ENCODE measurements around the gene PDZRN3. TPM values are rescaled to one million over a fixed set of nuclear protein-coding genes. Genes with fewer than 3 reads are reported as not detected.

Gene PDZRN3
- total RNA-seq, 1 donor from 2014 or later, result 23.9 TPM

DNA sequence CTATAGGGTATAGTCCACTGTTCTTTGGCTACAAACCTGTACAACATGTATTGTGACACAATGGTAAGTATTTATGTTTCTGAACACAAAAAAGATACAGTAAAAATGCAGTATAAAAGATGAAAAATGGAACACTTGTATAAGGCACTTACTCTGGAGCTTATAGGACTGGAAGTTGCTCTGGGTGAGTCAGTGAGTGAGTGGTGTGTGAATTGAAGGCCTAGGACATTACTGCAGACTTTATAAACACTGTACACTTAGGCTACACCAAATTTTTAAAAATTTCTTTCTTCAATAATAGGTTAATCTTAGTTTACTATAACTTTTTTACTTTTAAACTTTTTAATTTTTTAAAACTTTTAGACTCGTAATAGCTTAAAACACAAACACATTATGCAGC lies 10.5 kb upstream of the PDZRN3 start:
- Histone ChIP-seq H3K27me3 (no peaks in the 10 kb centered on the region), H3K4me1 (no peaks in the 10 kb centered on the region), H3K36me3 (no peaks in the 10 kb centered on the region), H3K4me3 (no peak overlapping the region), H3K27ac (no peak overlapping the region), H3K9me3 (no peaks in the 10 kb centered on the region)
- intact Hi-C loops (cut with DNase I), result no loop called here
- no peak for ATAC-seq
- no peak for DNase-seq
- TF ChIP-seq, protein P1, sequence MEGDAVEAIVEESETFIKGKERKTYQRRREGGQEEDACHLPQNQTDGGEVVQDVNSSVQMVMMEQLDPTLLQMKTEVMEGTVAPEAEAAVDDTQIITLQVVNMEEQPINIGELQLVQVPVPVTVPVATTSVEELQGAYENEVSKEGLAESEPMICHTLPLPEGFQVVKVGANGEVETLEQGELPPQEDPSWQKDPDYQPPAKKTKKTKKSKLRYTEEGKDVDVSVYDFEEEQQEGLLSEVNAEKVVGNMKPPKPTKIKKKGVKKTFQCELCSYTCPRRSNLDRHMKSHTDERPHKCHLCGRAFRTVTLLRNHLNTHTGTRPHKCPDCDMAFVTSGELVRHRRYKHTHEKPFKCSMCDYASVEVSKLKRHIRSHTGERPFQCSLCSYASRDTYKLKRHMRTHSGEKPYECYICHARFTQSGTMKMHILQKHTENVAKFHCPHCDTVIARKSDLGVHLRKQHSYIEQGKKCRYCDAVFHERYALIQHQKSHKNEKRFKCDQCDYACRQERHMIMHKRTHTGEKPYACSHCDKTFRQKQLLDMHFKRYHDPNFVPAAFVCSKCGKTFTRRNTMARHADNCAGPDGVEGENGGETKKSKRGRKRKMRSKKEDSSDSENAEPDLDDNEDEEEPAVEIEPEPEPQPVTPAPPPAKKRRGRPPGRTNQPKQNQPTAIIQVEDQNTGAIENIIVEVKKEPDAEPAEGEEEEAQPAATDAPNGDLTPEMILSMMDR (IDR thresholded peaks at IDR 0.05), result no peak

DNA sequence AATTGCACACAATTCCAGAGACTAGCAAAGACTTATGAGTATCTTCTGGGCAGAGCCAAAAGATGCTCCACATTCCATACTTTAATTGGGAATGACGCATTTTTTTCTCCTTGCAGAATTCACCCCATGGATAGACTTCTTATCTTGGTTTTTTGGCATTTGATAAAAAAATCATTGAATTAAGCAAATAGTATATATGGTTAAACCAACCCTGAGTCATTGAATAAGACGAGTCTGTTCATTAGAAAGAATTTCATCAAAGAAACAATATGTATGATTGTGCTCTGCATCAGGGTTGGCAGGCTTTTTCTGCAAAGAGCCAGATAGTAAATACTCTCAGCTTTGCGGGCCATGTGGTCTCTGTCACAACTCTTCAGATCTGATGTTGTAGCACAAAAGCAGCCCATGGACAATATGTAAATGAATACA lies 9.2 kb upstream of the PDZRN3 start:
- no peak for DNase-seq
- H3K27me3 ChIP-seq, result no peaks in the 10 kb centered on the region
- intact Hi-C loops (cut with DNase I), result no loop called here
- no peaks in the 10 kb centered on the region for H3K9me3 ChIP-seq
- H3K27ac ChIP-seq, result no peak overlapping the region
- H3K4me1 ChIP-seq, result no peaks in the 10 kb centered on the region
- no peak overlapping the region for H3K4me3 ChIP-seq
- no peak for ATAC-seq
- H3K36me3 ChIP-seq, result no peaks in the 10 kb centered on the region
- TF ChIP-seq, protein P1 (IDR thresholded peaks at IDR 0.05), result no peak

DNA sequence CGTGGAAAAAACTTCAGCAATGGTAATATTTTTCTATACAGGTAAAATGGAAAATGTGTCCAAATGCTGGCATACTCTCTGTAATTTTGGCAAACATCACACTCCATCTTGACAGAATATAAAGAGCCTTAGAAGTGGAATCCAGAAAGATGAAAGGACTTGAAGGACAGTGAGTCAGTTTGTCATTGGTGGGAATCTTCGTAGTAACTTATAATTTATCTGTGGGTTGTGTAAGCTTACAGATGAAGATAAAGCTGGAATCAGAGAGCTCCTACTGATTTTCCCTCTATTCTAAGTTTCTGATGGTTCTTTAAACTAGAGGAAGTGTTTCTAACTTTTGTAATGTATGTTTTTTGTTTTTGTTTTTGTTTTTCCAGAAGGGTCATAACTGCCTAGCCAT lies 8.7 kb upstream of the PDZRN3 start:
- H3K4me3 ChIP-seq, result no peak overlapping the region
- H3K27me3 ChIP-seq, result no peaks in the 10 kb centered on the region
- ATAC-seq (no peak), DNase-seq (no peak)
- no peak overlapping the region for H3K27ac ChIP-seq
- no peaks in the 10 kb centered on the region for H3K4me1 ChIP-seq
- H3K36me3 ChIP-seq, result no peaks in the 10 kb centered on the region
- TF ChIP-seq, protein P1 (IDR thresholded peaks at IDR 0.05), result no peak
- intact Hi-C loops (cut with DNase I), result no loop called here
- H3K9me3 ChIP-seq, result no peaks in the 10 kb centered on the region

DNA sequence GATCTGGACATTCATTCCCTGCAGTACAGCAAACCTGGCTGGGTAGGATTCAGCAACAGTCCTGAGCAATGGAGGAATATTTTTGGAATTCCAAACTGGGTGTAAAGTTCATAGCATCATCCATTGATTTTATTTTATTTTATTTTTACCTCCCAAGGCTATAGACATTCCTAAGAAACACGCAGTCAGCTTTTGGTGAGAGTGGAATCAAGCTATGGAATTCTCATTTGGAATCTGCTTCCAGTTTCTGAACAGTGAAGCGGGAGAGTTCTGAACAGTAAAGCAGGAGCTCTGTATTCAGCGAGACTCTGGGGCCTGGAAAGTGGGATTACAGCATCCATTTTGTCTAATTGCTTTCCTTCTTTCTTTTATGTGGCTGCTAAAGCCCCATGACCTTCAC lies 1.4 kb upstream of the PDZRN3 start:
- H3K9me3 ChIP-seq, result no peaks in the 10 kb centered on the region
- ATAC-seq, result no peak
- DNase-seq, result no peak
- no peaks in the 10 kb centered on the region for H3K4me1 ChIP-seq
- H3K36me3 ChIP-seq, result no peaks in the 10 kb centered on the region
- TF ChIP-seq, protein P1 (IDR thresholded peaks at IDR 0.05), result no peak
- intact Hi-C loops (cut with DNase I), result no loop called here
- no peak overlapping the region for H3K27ac ChIP-seq
- peak overlapping the region; percentile 55 for H3K4me3 ChIP-seq
- no peaks in the 10 kb centered on the region for H3K27me3 ChIP-seq

DNA sequence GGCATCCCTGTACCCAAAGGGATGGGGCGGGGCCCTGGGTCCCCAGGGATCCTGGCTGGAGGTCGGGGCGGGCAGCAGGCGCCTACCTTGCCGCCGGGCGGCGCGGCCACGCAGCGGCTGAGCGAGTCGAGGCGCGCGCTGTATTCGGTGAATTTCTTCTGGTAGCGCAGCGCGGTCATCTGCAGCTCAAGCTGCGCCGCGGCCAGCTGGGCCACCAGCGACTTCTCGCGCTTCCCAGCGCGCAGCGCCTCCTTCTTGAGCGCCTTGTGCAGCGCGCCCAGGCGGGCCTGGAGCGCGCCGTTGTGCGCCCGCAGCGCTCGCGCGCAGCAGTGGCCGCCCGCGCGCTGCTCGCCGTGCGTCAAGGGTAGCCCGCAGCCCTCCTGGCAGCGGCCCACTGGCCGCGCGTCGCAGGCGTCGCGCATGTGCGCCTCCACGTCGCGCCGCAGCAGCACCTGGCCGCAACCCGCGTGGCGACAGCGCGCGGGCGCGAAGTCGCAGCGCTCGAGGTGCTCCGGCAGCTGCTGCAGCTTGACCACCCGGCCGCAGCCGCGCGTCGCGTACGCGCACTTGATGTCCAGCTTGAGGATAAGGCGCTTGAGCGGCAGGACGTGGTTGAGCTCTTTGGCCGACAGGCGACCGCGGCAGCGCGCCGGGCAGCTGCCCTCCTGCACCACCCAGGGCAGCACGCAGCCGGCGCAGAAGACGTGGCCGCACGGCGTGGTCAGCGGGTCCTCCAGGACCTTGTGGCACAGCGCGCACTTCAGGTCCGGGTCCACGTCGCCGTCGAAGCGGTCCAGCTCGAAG lies 522 bp downstream of the PDZRN3 start:
- peak; percentile 66 for DNase-seq

More for the DNA sequence above, 522 bp downstream of the PDZRN3 start:
- Histone ChIP-seq H3K4me3 (peak overlapping the region; percentile 55), H3K4me1 (no peaks in the 10 kb centered on the region), H3K27ac (peak overlapping the region; percentile 72), H3K27me3 (no peaks in the 10 kb centered on the region), H3K9me3 (no peaks in the 10 kb centered on the region), H3K36me3 (no peaks in the 10 kb centered on the region)
- ATAC-seq, result peak; percentile 18
- TF ChIP-seq, protein P1 (IDR thresholded peaks at IDR 0.05), result no peak
- intact Hi-C loops (cut with DNase I), result no loop called here
